Neural progenitor cell (in vitro differentiated cells): ENCODE data around the gene UROC1.

Experiments used
- EZH2 ChIP-seq: fragments of 200-600 bp; sonication (generic); IDR thresholded peaks from 2 replicates; pipeline ENCODE4 v1.6.1; 2017; ENCODE audit warnings: antibody characterized with exemption, mild to moderate bottlenecking, moderate library complexity
- TF ChIP-seq, protein P1 (sequence below): fragments of 200-600 bp; sonication (generic); IDR thresholded peaks from 2 replicates; pipeline ENCODE4 v1.5.1; 2017; ENCODE audit warnings: antibody characterized with exemption, mild to moderate bottlenecking

DNA sequence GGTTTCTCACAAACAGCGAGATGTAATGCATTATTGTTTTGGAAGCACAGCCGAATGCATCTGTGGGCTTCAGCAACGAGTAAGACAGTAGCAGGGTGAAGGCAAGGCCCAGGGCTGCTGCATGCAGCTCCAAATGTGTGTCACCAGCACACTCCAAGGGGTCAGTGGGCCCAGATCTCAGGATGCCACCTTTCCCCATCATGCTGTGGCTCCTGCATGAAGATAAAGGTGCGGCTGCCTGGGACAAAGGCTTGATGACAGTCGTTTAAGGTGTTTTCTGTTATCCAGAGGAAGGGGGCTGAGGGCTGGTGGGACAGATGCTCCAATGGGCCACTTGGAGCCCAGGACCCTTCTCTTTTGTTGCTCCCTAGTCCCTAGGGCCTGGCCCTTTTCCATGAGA, 28.0 kb upstream of the UROC1 start:
- TF ChIP-seq, protein P1, sequence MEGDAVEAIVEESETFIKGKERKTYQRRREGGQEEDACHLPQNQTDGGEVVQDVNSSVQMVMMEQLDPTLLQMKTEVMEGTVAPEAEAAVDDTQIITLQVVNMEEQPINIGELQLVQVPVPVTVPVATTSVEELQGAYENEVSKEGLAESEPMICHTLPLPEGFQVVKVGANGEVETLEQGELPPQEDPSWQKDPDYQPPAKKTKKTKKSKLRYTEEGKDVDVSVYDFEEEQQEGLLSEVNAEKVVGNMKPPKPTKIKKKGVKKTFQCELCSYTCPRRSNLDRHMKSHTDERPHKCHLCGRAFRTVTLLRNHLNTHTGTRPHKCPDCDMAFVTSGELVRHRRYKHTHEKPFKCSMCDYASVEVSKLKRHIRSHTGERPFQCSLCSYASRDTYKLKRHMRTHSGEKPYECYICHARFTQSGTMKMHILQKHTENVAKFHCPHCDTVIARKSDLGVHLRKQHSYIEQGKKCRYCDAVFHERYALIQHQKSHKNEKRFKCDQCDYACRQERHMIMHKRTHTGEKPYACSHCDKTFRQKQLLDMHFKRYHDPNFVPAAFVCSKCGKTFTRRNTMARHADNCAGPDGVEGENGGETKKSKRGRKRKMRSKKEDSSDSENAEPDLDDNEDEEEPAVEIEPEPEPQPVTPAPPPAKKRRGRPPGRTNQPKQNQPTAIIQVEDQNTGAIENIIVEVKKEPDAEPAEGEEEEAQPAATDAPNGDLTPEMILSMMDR: no peak
- TF ChIP-seq EZH2: no peak
